ENCODE measurements around the gene PRSS50. TPM values are rescaled to one million over a fixed set of nuclear protein-coding genes. Genes with fewer than 3 reads are reported as not detected.

The PRSS50 gene
- total RNA-seq, 1 donor: not detected

DNA sequence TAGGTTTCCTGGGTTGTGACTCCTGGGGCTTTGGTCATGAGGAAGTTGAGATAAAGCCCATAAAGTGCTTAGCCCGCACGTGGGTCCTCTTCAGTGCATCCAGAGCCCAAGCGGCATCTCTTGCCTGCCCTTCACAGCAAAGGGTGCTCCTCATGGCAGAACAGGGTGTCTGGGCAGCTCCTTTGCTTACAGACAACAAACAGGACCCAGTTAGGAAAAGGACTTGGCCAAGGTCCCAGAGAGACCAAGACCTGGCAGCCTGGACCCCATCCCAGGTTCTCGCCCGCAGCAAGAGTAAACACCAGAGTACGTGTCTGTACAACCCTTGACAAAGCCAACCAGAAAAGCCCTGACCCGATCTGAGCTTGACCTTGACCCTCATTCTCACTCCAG, 51.2 kb downstream of the PRSS50 start:
- no peak overlapping the region for H3K4me3 ChIP-seq (ENCODE audit: low read depth, low read length)
- DNase-seq (ENCODE audit: low read depth): no peak
- TF ChIP-seq, protein P1, sequence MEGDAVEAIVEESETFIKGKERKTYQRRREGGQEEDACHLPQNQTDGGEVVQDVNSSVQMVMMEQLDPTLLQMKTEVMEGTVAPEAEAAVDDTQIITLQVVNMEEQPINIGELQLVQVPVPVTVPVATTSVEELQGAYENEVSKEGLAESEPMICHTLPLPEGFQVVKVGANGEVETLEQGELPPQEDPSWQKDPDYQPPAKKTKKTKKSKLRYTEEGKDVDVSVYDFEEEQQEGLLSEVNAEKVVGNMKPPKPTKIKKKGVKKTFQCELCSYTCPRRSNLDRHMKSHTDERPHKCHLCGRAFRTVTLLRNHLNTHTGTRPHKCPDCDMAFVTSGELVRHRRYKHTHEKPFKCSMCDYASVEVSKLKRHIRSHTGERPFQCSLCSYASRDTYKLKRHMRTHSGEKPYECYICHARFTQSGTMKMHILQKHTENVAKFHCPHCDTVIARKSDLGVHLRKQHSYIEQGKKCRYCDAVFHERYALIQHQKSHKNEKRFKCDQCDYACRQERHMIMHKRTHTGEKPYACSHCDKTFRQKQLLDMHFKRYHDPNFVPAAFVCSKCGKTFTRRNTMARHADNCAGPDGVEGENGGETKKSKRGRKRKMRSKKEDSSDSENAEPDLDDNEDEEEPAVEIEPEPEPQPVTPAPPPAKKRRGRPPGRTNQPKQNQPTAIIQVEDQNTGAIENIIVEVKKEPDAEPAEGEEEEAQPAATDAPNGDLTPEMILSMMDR (IDR thresholded peaks at IDR 0.05; ENCODE audit: insufficient read depth, low read length): no peak

DNA sequence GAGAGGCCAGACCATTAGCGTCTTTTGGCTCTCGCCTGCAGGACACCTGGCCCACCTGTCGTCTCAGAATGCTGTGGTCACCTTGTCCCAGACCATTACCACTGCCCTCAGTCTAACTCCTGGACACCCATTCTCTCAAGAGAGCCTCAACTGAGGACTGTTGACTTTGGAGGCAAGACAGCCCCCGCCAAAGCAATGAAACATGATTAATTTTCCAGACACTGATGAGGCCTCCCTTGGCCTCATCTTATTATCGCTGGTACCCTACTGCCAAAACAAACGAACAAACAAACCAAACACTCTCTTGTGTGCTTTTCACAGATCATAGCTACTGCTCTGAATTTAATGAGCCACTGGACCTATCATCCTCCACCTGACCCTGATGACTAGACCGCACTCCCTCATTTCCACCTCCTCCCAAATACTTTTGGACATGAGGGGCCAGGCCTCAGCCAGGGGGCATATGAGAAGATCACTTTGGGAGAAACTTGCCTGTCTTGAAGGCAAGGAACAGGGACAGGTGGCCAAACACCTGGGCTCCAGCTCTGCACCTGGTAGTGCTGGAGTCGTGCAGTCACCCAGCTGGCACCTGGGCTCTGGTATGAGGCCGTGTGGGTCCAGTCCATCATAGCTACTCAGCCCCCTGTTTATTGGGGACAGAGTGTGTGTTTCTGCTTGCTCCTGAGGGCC, 51.8 kb downstream of the PRSS50 start:
- no peak for DNase-seq (ENCODE audit: low read depth)
- TF ChIP-seq, protein P1 (IDR thresholded peaks at IDR 0.05; ENCODE audit: insufficient read depth, low read length): no peak
- H3K4me3 ChIP-seq (ENCODE audit: low read depth, low read length): no peak overlapping the region

DNA sequence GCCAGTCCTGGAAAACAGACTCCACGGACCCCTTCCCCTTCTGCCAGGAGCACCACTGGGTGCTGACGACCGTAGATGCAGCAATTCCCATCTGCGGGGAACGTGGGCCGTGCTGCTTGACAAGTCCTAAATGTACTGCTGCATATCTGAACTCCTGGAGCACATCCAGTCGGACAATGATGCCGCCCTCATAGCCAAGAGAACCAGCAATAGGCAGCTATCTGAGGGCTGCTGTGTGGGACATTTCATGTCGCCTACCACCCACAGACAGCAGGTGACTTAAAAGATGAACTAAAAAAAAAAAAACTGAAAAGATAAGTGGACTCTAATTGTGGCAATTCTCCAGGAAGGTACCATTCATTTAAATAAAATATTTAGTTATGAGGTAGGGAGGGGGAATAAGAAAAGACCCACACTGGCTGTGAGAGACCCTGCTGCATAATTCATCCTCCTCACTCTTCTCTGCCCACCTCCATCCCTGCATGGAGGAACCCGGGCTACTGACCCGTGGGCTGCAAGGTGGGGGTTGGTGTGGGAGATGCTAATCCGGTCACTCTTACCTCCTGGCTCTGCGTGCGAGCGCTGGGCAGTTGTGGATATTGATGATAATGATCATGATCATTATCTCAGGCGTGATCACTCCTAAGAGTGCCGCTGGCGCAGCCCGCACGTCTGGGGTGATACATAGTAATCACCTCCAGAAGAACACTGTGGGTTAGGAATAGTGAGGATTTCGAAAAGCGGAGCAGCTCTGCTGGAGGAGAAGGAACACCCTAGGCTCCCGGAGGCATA, 52.5 kb downstream of the PRSS50 start:
- H3K4me3 ChIP-seq (ENCODE audit: low read depth, low read length): no peak overlapping the region
- TF ChIP-seq, protein P1 (IDR thresholded peaks at IDR 0.05; ENCODE audit: insufficient read depth, low read length): no peak
- no peak for DNase-seq (ENCODE audit: low read depth)

GRCh38 chr3:46664188-46664970, 53.3 kb downstream of the PRSS50 start:
- no peak overlapping the region for H3K4me3 ChIP-seq (ENCODE audit: low read depth, low read length)
- TF ChIP-seq, protein P1 (IDR thresholded peaks at IDR 0.05; ENCODE audit: insufficient read depth, low read length): no peak
- no peak for DNase-seq (ENCODE audit: low read depth)

GRCh38 chr3:46663591-46664135, 54.0 kb downstream of the PRSS50 start:
- DNase-seq (ENCODE audit: low read depth): no peak
- no peak overlapping the region for H3K4me3 ChIP-seq (ENCODE audit: low read depth, low read length)
- TF ChIP-seq, protein P1 (IDR thresholded peaks at IDR 0.05; ENCODE audit: insufficient read depth, low read length): no peak

DNA sequence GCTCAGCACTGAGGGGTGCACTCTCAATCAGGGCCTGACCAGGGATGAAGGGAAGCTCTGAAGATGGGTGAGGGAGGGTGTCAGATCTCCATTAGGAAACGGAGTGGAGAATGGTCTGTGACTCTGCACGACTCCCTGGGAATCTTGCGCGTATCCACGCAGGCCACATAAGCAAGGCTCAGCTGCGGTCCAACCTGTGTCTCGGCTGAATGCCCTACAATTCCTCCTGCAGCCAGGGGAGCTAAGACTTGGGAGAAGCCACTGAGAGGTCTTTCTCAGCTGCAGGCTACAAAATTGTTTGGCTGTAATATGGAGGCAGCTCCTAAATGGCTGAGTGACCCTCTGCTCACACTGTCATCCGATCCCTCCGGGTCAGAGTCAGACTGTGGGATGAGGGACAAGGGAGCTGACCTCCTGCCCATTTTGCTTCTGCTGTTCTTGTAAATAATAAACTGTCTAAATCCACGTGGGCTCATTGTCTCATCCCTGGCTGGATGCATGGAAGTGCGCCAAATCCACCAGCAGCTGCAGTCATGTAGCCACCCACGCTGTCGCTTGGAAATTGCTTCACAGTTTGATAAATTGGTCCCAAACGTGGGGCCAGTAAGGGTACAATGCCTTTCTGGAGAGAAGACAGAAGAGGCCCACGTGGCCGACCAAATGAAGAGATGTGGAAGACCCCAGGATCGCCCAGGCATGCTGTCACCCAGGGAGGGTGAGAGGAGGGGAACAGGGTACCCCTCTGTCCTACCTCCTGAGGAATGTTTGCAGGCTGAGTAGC, 54.7 kb downstream of the PRSS50 start:
- H3K4me3 ChIP-seq (ENCODE audit: low read depth, low read length): no peak overlapping the region
- peak; percentile 27 for DNase-seq (ENCODE audit: low read depth)
- TF ChIP-seq, protein P1 (IDR thresholded peaks at IDR 0.05; ENCODE audit: insufficient read depth, low read length): no peak

Measured in fibroblast of the aortic adventitia (primary cell).